Prostate gland (tissue), 2 donors: ENCODE measurements around the gene CACNA1I.

ENCODE experiments used
- CTCF ChIP-seq, 4 experiments: fragments of 200-600 bp in 2 of 4; fragments of 450-650 bp in 2 of 4; sonication (generic) in 2 of 4; IDR thresholded peaks; 1 replicate in 3 of 4; 2 replicates in 1 of 4; pipeline ENCODE4 v1.5.1; 2016 to 2019; ENCODE audit warnings: antibody characterized with exemption in 4 of 4, mild to moderate bottlenecking in 2 of 4, moderate library complexity in 2 of 4
- POLR2A ChIP-seq: fragments of 450-650 bp; IDR thresholded peaks from one replicate; pipeline ENCODE4 v1.6.1; 2016; ENCODE audit warnings: antibody characterized with exemption, mild to moderate bottlenecking
- POLR2AphosphoS5 ChIP-seq: sonication (generic); formaldehyde crosslinking; IDR thresholded peaks from one replicate; pipeline ENCODE4 v1.6.1; 2017; ENCODE audit warnings: antibody characterized with exemption

GRCh38 chr22:39665229-39665628, 94.7 kb downstream of the CACNA1I start:
- TF ChIP-seq CTCF (IDR thresholded peaks at IDR 0.05), result no peak
- TF ChIP-seq POLR2A, result no peak
- TF ChIP-seq POLR2AphosphoS5, result no peak
